Calu3 (cell line): ENCODE data around the gene PTPN1. TPM values are rescaled to one million over a fixed set of nuclear protein-coding genes. Genes with fewer than 3 reads are reported as not detected.

Source experiments
- BruUV-seq: library from RNA; stranded (reverse); fragments of 400-500 nt; replicated peaks from 2 replicates; lab custom pipeline; 2021; lab: Mats Ljungman, UMichigan
- CTCF ChIA-PET: fragments of 300-600 bp; sonication (Branson Sonifier 250); formaldehyde crosslinking; loops from one replicate; lab custom pipeline; 2022; ENCODE audit warnings: antibody characterized with exemption; lab: Charles Lee
- DNase-seq: peaks from one replicate; pipeline ENCODE4 v3.0.0; 2022
- H3K27ac Mint-ChIP-seq: one replicate; pipeline ENCODE4 v1.8.0; 2022; ENCODE audit warnings: mixed read lengths; ENCODE audit not compliant: unreplicated experiment
- H3K27me3 Mint-ChIP-seq: one replicate; pipeline ENCODE4 v1.8.0; 2022; ENCODE audit warnings: mixed read lengths; ENCODE audit not compliant: unreplicated experiment
- H3K36me3 Mint-ChIP-seq: one replicate; pipeline ENCODE4 v1.8.0; 2022; ENCODE audit warnings: mild to moderate bottlenecking, moderate library complexity, mixed read lengths; ENCODE audit not compliant: insufficient read depth, unreplicated experiment
- H3K4me1 Mint-ChIP-seq: one replicate; pipeline ENCODE4 v1.8.0; 2022; ENCODE audit warnings: mild to moderate bottlenecking, low read depth, mixed read lengths; ENCODE audit not compliant: unreplicated experiment
- H3K4me3 Mint-ChIP-seq: one replicate; pipeline ENCODE4 v1.8.0; 2022; ENCODE audit warnings: mild to moderate bottlenecking, low read depth, moderate library complexity, mixed read lengths; ENCODE audit not compliant: unreplicated experiment
- H3K9me3 Mint-ChIP-seq: one replicate; pipeline ENCODE4 v1.8.0; 2022; ENCODE audit warnings: low read depth, mixed read lengths; ENCODE audit not compliant: unreplicated experiment
- CTCF ChIP-seq: fragments of 200-600 bp; IDR thresholded peaks from one replicate; pipeline ENCODE4 v1.8.0; 2022; ENCODE audit warnings: antibody characterized with exemption; ENCODE audit not compliant: unreplicated experiment
- intact Hi-C: fragments of 100-400 bp; cut with micrococcal nuclease; formaldehyde crosslinking; loops from one replicate; pipeline ENCODE4 v1.10.0; 2022; ENCODE audit not compliant: unreplicated experiment
- total RNA-seq: library from RNA; stranded (reverse); gene quantifications from 2 replicates; pipeline ENCODE4 v1.2.3, GENCODE V29; 2022

Gene PTPN1
- total RNA-seq, 1 experiment from 2014 or later: 58.5 TPM

- no peaks in the 10 kb centered on the region for H3K27me3 Mint-ChIP-seq
- intact Hi-C loops: no loop called here
- TF ChIP-seq CTCF: no peak
- no peaks in the 10 kb centered on the region for H3K9me3 Mint-ChIP-seq
- CTCF ChIA-PET: interaction anchor here (0.7 kb wide), 1 partner anchor 87 kb away, joined by 3 read pairs; no protein-coding TSS in a partner anchor
- H3K4me1 Mint-ChIP-seq: peaks cover 19% of the 10 kb centered on the region
- BruUV-seq: no TSS peak
- no peak overlapping the region for H3K27ac Mint-ChIP-seq
- DNase-seq: no peak
- H3K36me3 Mint-ChIP-seq: peaks cover 32% of the 10 kb centered on the region
- H3K4me3 Mint-ChIP-seq: no peak overlapping the region
Measured at GRCh38 chr20:50574108-50574507, 63.9 kb downstream of the PTPN1 start.

- Mint-ChIP-seq H3K4me1 (peaks cover 19% of the 10 kb centered on the region), H3K4me3 (no peak overlapping the region), H3K27ac (no peak overlapping the region), H3K9me3 (no peaks in the 10 kb centered on the region), H3K27me3 (no peaks in the 10 kb centered on the region), H3K36me3 (peaks cover 36% of the 10 kb centered on the region)
- DNase-seq: no peak
- no TSS peak for BruUV-seq
- intact Hi-C loops: no loop called here
- TF ChIP-seq CTCF: no peak
- CTCF ChIA-PET: interaction anchor here (0.5 to 0.7 kb wide), 2 partner anchors 58 to 87 kb away, joined by 3 read pairs; no protein-coding TSS in a partner anchor
Measured at GRCh38 chr20:50574586-50574985, 64.4 kb downstream of the PTPN1 start.

- CTCF ChIA-PET: interaction anchor here (0.6 to 1.7 kb wide), 7 partner anchors 9 to 390 kb away, joined by 3 to 6 read pairs (median 3); partner anchors contain the start of gene PTPN1
Measured at GRCh38 chr20:50575865-50576720, 65.9 kb downstream of the PTPN1 start.

More at GRCh38 chr20:50575865-50576720, 65.9 kb downstream of the PTPN1 start:
- no peak overlapping the region for H3K4me3 Mint-ChIP-seq
- BruUV-seq: no TSS peak
- peak; percentile 86 for DNase-seq
- peak; percentile 92 for TF ChIP-seq CTCF
- H3K27ac Mint-ChIP-seq: no peak overlapping the region
- peaks cover 19% of the 10 kb centered on the region for H3K4me1 Mint-ChIP-seq
- peaks cover 48% of the 10 kb centered on the region for H3K36me3 Mint-ChIP-seq
- H3K27me3 Mint-ChIP-seq: no peaks in the 10 kb centered on the region
- no peaks in the 10 kb centered on the region for H3K9me3 Mint-ChIP-seq
- intact Hi-C loops: loop anchor here (1.0 to 5.0 kb wide), 4 partner anchors 67 to 390 kb away; no protein-coding TSS in a partner anchor
